IMR-90 (cell line): ENCODE results near the gene LY86. TPM values are rescaled to one million over a fixed set of nuclear protein-coding genes. Genes with fewer than 3 reads are reported as not detected.

Experiments
- ATAC-seq: fragments of 200-7000 bp; cut with Tn5 transposase; 2 replicates; pipeline ENCODE4 v1.9.1; 2020; ENCODE audit warnings: low read depth, mild to moderate bottlenecking, moderate library complexity
- BruUV-seq: library from RNA; stranded (reverse); fragments of 400-500 nt; replicated peaks from 2 replicates; lab custom pipeline; 2021; lab: Mats Ljungman, UMichigan
- CTCF ChIA-PET: fragments of 300-600 bp; formaldehyde crosslinking; extraction: SDS; loops from one replicate; lab custom pipeline; 2021; ENCODE audit warnings: antibody characterized with exemption; lab: Yijun Ruan, JAX
- POLR2A ChIA-PET: fragments of 300-600 bp; sonication (Branson Sonifier 250); formaldehyde crosslinking; loops from one replicate; lab custom pipeline; 2022; ENCODE audit warnings: antibody characterized with exemption; ENCODE audit not compliant: unreplicated experiment; lab: Charles Lee
- DNase-seq: peaks from one replicate; pipeline ENCODE4 v3.0.0; 2013
- H2AFZ ChIP-seq: replicated peaks from 2 replicates; pipeline ENCODE3; 2013; ENCODE audit warnings: low read length, mild to moderate bottlenecking; ENCODE audit not compliant: poor library complexity
- H2AK5ac ChIP-seq: 2 replicates; pipeline ENCODE4 v1.6.1; 2013; ENCODE audit warnings: low read depth, low read length, inconsistent platforms
- H2AK9ac ChIP-seq: replicated peaks from 2 replicates; pipeline ENCODE3; 2013; ENCODE audit warnings: mild to moderate bottlenecking, low read depth, low read length, moderate library complexity; ENCODE audit not compliant: poor library complexity
- H2BK120ac ChIP-seq: 2 replicates; pipeline ENCODE4 v1.6.1; 2013; ENCODE audit warnings: low read depth, low read length, inconsistent platforms
- H2BK15ac ChIP-seq: 3 replicates; pipeline ENCODE4 v1.6.1; 2013; ENCODE audit warnings: low read depth, low read length, inconsistent platforms
- H2BK20ac ChIP-seq: 2 replicates; pipeline ENCODE4 v1.6.1; 2013; ENCODE audit warnings: low read depth, mild to moderate bottlenecking, inconsistent platforms, low read length, moderate library complexity
- H2BK5ac ChIP-seq: 2 replicates; pipeline ENCODE4 v1.6.1; 2013; ENCODE audit warnings: mild to moderate bottlenecking, low read depth, low read length, inconsistent platforms; ENCODE audit not compliant: poor library complexity, severe bottlenecking
- H3K14ac ChIP-seq: replicated peaks from 2 replicates; pipeline ENCODE4 v1.6.1; 2013; ENCODE audit warnings: low read depth, low read length, inconsistent platforms
- H3K18ac ChIP-seq: 2 replicates; pipeline ENCODE4 v1.6.1; 2013; ENCODE audit warnings: low read depth, low read length, control low read depth
- H3K23ac ChIP-seq: 2 replicates; pipeline ENCODE4 v1.6.1; 2013; ENCODE audit warnings: low read depth, low read length, inconsistent platforms
- H3K27ac ChIP-seq: 2 replicates; pipeline ENCODE4 v1.5.1; 2013; ENCODE audit warnings: mild to moderate bottlenecking, control low read depth, low read length; ENCODE audit not compliant: insufficient read depth
- H3K27me3 ChIP-seq: 2 replicates; pipeline ENCODE4 v1.6.1; 2013; ENCODE audit warnings: low read length; ENCODE audit not compliant: control insufficient read depth, insufficient read depth
- H3K36me3 ChIP-seq: 2 replicates; pipeline ENCODE4 v1.6.1; 2013; ENCODE audit warnings: low read length, mixed read lengths; ENCODE audit not compliant: control insufficient read depth, insufficient read depth
- H3K4ac ChIP-seq: 2 replicates; pipeline ENCODE4 v1.6.1; 2013; ENCODE audit warnings: low read depth, low read length, inconsistent platforms
- H3K4me1 ChIP-seq: 2 replicates; pipeline ENCODE4 v1.6.1; 2013; ENCODE audit warnings: low read length, mixed read lengths; ENCODE audit not compliant: control insufficient read depth, insufficient read depth
- H3K4me2 ChIP-seq: 2 replicates; pipeline ENCODE4 v1.6.1; 2013; ENCODE audit warnings: low read depth, mild to moderate bottlenecking, control low read depth, low read length, moderate library complexity
- H3K4me3 ChIP-seq: 2 replicates; pipeline ENCODE4 v1.5.1; 2013; ENCODE audit warnings: low read depth, mild to moderate bottlenecking, control low read depth, low read length, moderate library complexity; ENCODE audit not compliant: insufficient read depth
- H3K56ac ChIP-seq: 2 replicates; pipeline ENCODE4 v1.6.1; 2013; ENCODE audit warnings: low read length, inconsistent platforms; ENCODE audit not compliant: insufficient read depth; ENCODE audit errors: extremely low read depth
- H3K79me1 ChIP-seq, 2 experiments: 2 replicates each; pipeline ENCODE4 v1.6.1; 2013; ENCODE audit warnings: low read length in 2 of 2, inconsistent platforms in 1 of 2, low read depth in 1 of 2
- H3K9ac ChIP-seq: 2 replicates; pipeline ENCODE4 v1.6.1; 2013; ENCODE audit warnings: low read depth, low read length, control low read depth
- H3K9me1 ChIP-seq: 2 replicates; pipeline ENCODE4 v1.6.1; 2013; ENCODE audit warnings: low read length, inconsistent platforms; ENCODE audit not compliant: insufficient read depth
- H3K9me3 ChIP-seq: 2 replicates; pipeline ENCODE4 v1.6.1; 2013; ENCODE audit warnings: low read length; ENCODE audit not compliant: control insufficient read depth, insufficient read depth
- H4K20me1 ChIP-seq: 2 replicates; pipeline ENCODE4 v1.6.1; 2013; ENCODE audit warnings: low read length, inconsistent platforms; ENCODE audit not compliant: insufficient read depth
- H4K5ac ChIP-seq: 2 replicates; pipeline ENCODE4 v1.6.1; 2013; ENCODE audit warnings: mild to moderate bottlenecking, low read depth, low read length, control low read depth
- H4K8ac ChIP-seq, 2 experiments: 2 replicates each; pipeline ENCODE4 v1.6.1; 2013; ENCODE audit warnings: low read depth in 2 of 2, low read length in 2 of 2, control low read depth in 1 of 2, inconsistent platforms in 1 of 2
- H4K91ac ChIP-seq: 2 replicates; pipeline ENCODE4 v1.6.1; 2013; ENCODE audit warnings: low read depth, low read length, inconsistent platforms; ENCODE audit not compliant: insufficient read depth
- BHLHE40 ChIP-seq: fragments of 150-350 bp; IDR thresholded peaks from 2 replicates; pipeline ENCODE4 v1.6.1; 2016; ENCODE audit warnings: mild to moderate bottlenecking, low read depth, low read length
- CEBPB ChIP-seq: IDR thresholded peaks from 2 replicates; pipeline ENCODE4 v1.6.1; 2012; ENCODE audit warnings: low read depth, low read length, improper control_type of control experiment
- CHD1 ChIP-seq: IDR thresholded peaks from 2 replicates; pipeline ENCODE4 v1.6.1; 2012; ENCODE audit warnings: low read depth, low read length, improper control_type of control experiment
- ELK1 ChIP-seq: fragments of 150-350 bp; IDR thresholded peaks from 2 replicates; pipeline ENCODE4 v1.6.1; 2016; ENCODE audit warnings: low read depth, mild to moderate bottlenecking, low read length, moderate library complexity, borderline replicate concordance
- FOS ChIP-seq: fragments of 150-350 bp; IDR thresholded peaks from 2 replicates; pipeline ENCODE4 v1.6.1; 2016; ENCODE audit warnings: low read depth, low read length
- MAFK ChIP-seq: IDR thresholded peaks from 2 replicates; pipeline ENCODE4 v1.6.1; 2012; ENCODE audit warnings: low read depth, low read length, improper control_type of control experiment
- MAZ ChIP-seq: IDR thresholded peaks from 2 replicates; pipeline ENCODE4 v1.6.1; 2012; ENCODE audit warnings: low read depth, mild to moderate bottlenecking, low read length, improper control_type of control experiment, moderate library complexity, borderline replicate concordance
- MXI1 ChIP-seq: IDR thresholded peaks from 2 replicates; pipeline ENCODE4 v1.6.1; 2012; ENCODE audit warnings: low read depth, mild to moderate bottlenecking, low read length, moderate library complexity, borderline replicate concordance
- NFE2L2 ChIP-seq: fragments of 150-350 bp; IDR thresholded peaks from 2 replicates; pipeline ENCODE4 v1.6.1; 2016; ENCODE audit warnings: low read depth, mild to moderate bottlenecking, low read length
- SMC3 ChIP-seq: fragments of 150-350 bp; IDR thresholded peaks from 2 replicates; pipeline ENCODE4 v1.6.1; 2016; ENCODE audit warnings: low read depth, mild to moderate bottlenecking, antibody characterized with exemption, low read length, moderate library complexity
- USF2 ChIP-seq: fragments of 150-350 bp; IDR thresholded peaks from 2 replicates; pipeline ENCODE4 v1.6.1; 2017; ENCODE audit warnings: mild to moderate bottlenecking, antibody characterized with exemption, low read length, low read depth
- WGBS, 2 experiments: methylation state at CpG; one replicate each; pipeline versions ENCODE4 v1.1.5 to v1.1.7; 2013; ENCODE audit warnings: missing lambda C conversion rate in 2 of 2; ENCODE audit not compliant: insufficient read length in 1 of 2; ENCODE audit errors: extremely low coverage in 2 of 2; 5-methylcytosine and 5-hydroxymethylcytosine counted together
- dilution Hi-C: fragments of 300-500 bp; cut with HindIII; formaldehyde crosslinking; loops from one replicate; pipeline ENCODE4 v1.14.3; 2018; ENCODE audit warnings: low sequenced_read_pairs; ENCODE audit not compliant: unreplicated experiment
- in situ Hi-C: fragments of 300-500 bp; cut with MboI; formaldehyde crosslinking; loops from 3 replicates; pipeline ENCODE4 v1.14.3; 2019; ENCODE audit warnings: low sequenced_read_pairs, inconsistent platforms, mixed read lengths
- intact Hi-C: fragments of 100-400 bp; cut with micrococcal nuclease; formaldehyde crosslinking; loops from 2 replicates; pipeline ENCODE4 v1.10.0; 2022
- polyA plus RNA-seq, 3 experiments: library from polyadenylated mRNA; depleted of rRNA; stranded (reverse); fragments of >200 nt; gene quantifications; 2 replicates each; pipeline ENCODE4 v1.2.3, GENCODE V29; 2012; ENCODE audit warnings: low replicate concordance in 1 of 3
- total RNA-seq: library from RNA; depleted of rRNA; stranded (reverse); fragments of >200 nt; gene quantifications from 2 replicates; pipeline ENCODE4 v1.2.3, GENCODE V29; 2012
- TF ChIP-seq, protein P1 (sequence below): conservative IDR thresholded peaks from 2 replicates; pipeline ENCODE4 v1.5.1; 2012; ENCODE audit warnings: mild to moderate bottlenecking, low read depth, low read length, improper control_type of control experiment

The LY86 gene
- total and polyA plus RNA-seq, 2 of the 4 experiments (the other 2 are of a cell fraction): not detected

DNA sequence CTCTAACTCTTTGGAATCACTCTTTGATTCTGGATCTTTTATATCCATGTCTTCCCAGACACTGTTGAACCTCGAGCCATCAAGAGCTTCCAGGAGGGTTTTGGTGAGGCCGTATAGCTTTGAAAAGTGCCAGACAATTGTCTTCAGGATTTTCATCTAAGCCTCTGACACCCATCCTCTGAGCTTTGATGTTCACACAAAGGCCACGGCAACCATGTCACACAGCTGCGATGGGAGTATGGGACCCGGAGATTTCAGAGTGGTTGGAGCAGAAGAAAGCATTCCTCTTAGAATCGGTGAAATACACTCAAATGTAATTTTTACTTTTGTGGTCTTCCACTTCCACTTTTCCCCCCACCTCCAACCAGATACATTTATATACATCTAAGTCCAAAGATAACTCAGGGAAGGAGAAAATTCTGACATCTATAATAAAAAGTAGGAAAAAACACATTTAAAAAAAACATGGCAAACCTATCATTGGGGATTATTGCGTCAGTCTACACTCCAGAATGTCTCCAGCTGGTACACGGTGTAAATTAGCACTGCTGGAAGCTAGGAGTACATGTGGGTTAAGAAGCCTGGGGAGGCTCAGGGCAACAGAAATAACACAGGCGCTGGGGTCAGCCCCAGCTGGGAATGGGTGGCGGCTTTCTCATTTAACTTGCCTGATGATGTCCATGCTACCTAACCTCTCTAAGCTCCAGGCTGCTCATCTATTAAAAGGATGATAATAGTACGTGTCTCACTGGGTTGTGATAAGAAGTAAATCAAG lies 92.7 kb downstream of the LY86 start:
- no peak overlapping the region for H3K9ac ChIP-seq
- H2BK20ac ChIP-seq: no peak overlapping the region
- POLR2A ChIA-PET: no interaction called here
- no peak overlapping the region for H2BK120ac ChIP-seq
- no peaks in the 10 kb centered on the region for H3K9me3 ChIP-seq
- dilution Hi-C loops: no loop called here
- H3K27ac ChIP-seq: no peak overlapping the region
- H3K4me2 ChIP-seq: no peak overlapping the region
- in situ Hi-C loops: loop anchor here (25.0 kb wide), 1 partner anchor 931 kb away; no protein-coding TSS in a partner anchor
- ATAC-seq: no peak
- H3K4me1 ChIP-seq: peaks cover 2% of the 10 kb centered on the region; the same call in 1 of the 2 replicates
- DNase-seq: no peak
- no peak overlapping the region for H4K8ac ChIP-seq
- H3K27me3 ChIP-seq: peaks cover 10% of the 10 kb centered on the region
- H3K36me3 ChIP-seq: no peaks in the 10 kb centered on the region
- no peak overlapping the region for H3K4ac ChIP-seq
- H2BK5ac ChIP-seq: no peak overlapping the region
- intact Hi-C loops: no loop called here
- no peak overlapping the region for H2AK9ac ChIP-seq
- CTCF ChIA-PET: interaction anchor here (1.1 kb wide), 1 partner anchor 562 kb away, joined by 3 read pairs; no protein-coding TSS in a partner anchor
- H4K5ac ChIP-seq: no peak overlapping the region
- H3K79me1 ChIP-seq: no peaks in the 10 kb centered on the region
- H3K23ac ChIP-seq: no peak overlapping the region
- H4K91ac ChIP-seq: no peak overlapping the region
- BruUV-seq: no TSS peak
- H3K14ac ChIP-seq: no peak overlapping the region
- no peak overlapping the region for H2AFZ ChIP-seq
- no peak overlapping the region for H3K56ac ChIP-seq
- no peaks in the 10 kb centered on the region for H4K20me1 ChIP-seq
- no peak overlapping the region for H3K18ac ChIP-seq
- no peak overlapping the region for H3K4me3 ChIP-seq
- H2BK15ac ChIP-seq: no peak overlapping the region
- H3K9me1 ChIP-seq: no peaks in the 10 kb centered on the region
- WGBS, 2 experiments: no CpG with 5 or more reads among the region's 11 CpGs
- no peak overlapping the region for H2AK5ac ChIP-seq
- TF ChIP-seq, protein P1, sequence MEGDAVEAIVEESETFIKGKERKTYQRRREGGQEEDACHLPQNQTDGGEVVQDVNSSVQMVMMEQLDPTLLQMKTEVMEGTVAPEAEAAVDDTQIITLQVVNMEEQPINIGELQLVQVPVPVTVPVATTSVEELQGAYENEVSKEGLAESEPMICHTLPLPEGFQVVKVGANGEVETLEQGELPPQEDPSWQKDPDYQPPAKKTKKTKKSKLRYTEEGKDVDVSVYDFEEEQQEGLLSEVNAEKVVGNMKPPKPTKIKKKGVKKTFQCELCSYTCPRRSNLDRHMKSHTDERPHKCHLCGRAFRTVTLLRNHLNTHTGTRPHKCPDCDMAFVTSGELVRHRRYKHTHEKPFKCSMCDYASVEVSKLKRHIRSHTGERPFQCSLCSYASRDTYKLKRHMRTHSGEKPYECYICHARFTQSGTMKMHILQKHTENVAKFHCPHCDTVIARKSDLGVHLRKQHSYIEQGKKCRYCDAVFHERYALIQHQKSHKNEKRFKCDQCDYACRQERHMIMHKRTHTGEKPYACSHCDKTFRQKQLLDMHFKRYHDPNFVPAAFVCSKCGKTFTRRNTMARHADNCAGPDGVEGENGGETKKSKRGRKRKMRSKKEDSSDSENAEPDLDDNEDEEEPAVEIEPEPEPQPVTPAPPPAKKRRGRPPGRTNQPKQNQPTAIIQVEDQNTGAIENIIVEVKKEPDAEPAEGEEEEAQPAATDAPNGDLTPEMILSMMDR: no peak
- TF ChIP-seq BHLHE40 (no peak), ELK1 (no peak), USF2 (no peak), MXI1 (no peak), MAFK (no peak), MAZ (no peak), SMC3 (no peak), CHD1 (no peak), FOS (no peak), NFE2L2 (no peak), CEBPB (no peak)
